Panc1 (cell line): ENCODE results near the gene ADD1.

ENCODE experiments used
- POLR2AphosphoS5 ChIP-seq: IDR thresholded peaks from 2 replicates; pipeline ENCODE4 v1.6.1; 2012; ENCODE audit warnings: mild to moderate bottlenecking, low read depth, low read length, moderate library complexity
- SIN3A ChIP-seq: IDR thresholded peaks from 2 replicates; pipeline ENCODE4 v1.6.1; 2012; ENCODE audit warnings: low read depth, mild to moderate bottlenecking, low read length, moderate library complexity, borderline replicate concordance; ENCODE audit not compliant: insufficient read depth
- TF ChIP-seq, protein P1 (sequence below), 2 experiments: IDR thresholded peaks; 2 replicates each; pipeline ENCODE4 v1.6.1; 2011 to 2012; ENCODE audit warnings: low read depth in 2 of 2, control low read depth in 1 of 2, low read length in 1 of 2, mild to moderate bottlenecking in 1 of 2, moderate library complexity in 1 of 2; ENCODE audit not compliant: insufficient read depth in 1 of 2
- TF ChIP-seq, protein P2 (sequence below): fragments of 450-650 bp; IDR thresholded peaks from 2 replicates; pipeline ENCODE4 v1.5.1; 2017; ENCODE audit warnings: mild to moderate bottlenecking

DNA sequence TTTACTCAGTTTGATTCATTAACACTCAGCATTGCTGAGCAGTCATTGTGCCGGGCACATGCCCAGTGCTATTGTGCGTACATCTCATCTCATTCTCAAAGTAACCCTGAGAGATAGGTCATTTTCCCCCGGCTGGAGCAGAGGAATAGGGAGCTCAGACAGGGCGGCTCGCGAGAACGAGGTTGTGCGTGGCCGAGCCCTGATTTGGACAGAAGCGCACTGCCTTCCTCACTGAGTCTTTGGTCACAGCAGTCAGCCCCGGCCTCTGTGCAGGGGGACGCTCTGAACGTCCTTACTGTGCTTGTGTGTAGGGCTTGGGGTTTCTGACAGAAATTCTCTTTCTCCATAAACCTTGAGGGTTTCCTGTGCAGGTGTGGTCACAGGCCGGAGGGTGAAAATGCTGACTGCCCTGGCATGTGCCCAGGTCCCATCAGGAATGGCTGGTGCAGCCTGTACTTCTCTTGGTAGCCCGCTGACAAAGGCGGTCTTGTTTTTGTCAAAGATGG is 80.1 kb downstream of the ADD1 start:
- TF ChIP-seq, protein P1, sequence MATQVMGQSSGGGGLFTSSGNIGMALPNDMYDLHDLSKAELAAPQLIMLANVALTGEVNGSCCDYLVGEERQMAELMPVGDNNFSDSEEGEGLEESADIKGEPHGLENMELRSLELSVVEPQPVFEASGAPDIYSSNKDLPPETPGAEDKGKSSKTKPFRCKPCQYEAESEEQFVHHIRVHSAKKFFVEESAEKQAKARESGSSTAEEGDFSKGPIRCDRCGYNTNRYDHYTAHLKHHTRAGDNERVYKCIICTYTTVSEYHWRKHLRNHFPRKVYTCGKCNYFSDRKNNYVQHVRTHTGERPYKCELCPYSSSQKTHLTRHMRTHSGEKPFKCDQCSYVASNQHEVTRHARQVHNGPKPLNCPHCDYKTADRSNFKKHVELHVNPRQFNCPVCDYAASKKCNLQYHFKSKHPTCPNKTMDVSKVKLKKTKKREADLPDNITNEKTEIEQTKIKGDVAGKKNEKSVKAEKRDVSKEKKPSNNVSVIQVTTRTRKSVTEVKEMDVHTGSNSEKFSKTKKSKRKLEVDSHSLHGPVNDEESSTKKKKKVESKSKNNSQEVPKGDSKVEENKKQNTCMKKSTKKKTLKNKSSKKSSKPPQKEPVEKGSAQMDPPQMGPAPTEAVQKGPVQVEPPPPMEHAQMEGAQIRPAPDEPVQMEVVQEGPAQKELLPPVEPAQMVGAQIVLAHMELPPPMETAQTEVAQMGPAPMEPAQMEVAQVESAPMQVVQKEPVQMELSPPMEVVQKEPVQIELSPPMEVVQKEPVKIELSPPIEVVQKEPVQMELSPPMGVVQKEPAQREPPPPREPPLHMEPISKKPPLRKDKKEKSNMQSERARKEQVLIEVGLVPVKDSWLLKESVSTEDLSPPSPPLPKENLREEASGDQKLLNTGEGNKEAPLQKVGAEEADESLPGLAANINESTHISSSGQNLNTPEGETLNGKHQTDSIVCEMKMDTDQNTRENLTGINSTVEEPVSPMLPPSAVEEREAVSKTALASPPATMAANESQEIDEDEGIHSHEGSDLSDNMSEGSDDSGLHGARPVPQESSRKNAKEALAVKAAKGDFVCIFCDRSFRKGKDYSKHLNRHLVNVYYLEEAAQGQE (IDR thresholded peaks at IDR 0.05; ENCODE audit: insufficient read depth in 1 of 2, low read depth in 2 of 2, low read length in 1 of 2): no peak
- TF ChIP-seq, protein P2, sequence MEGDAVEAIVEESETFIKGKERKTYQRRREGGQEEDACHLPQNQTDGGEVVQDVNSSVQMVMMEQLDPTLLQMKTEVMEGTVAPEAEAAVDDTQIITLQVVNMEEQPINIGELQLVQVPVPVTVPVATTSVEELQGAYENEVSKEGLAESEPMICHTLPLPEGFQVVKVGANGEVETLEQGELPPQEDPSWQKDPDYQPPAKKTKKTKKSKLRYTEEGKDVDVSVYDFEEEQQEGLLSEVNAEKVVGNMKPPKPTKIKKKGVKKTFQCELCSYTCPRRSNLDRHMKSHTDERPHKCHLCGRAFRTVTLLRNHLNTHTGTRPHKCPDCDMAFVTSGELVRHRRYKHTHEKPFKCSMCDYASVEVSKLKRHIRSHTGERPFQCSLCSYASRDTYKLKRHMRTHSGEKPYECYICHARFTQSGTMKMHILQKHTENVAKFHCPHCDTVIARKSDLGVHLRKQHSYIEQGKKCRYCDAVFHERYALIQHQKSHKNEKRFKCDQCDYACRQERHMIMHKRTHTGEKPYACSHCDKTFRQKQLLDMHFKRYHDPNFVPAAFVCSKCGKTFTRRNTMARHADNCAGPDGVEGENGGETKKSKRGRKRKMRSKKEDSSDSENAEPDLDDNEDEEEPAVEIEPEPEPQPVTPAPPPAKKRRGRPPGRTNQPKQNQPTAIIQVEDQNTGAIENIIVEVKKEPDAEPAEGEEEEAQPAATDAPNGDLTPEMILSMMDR: no peak
- TF ChIP-seq POLR2AphosphoS5 (no peak), SIN3A (no peak)
